ENCODE data around the gene TCIRG1.
"Not testable (repeated sequence)": the region's sequence is repeated elsewhere in the genome, so short reads cannot be mapped to it uniquely, and the experiment has no call there.

TCIRG1 gene, protein sequence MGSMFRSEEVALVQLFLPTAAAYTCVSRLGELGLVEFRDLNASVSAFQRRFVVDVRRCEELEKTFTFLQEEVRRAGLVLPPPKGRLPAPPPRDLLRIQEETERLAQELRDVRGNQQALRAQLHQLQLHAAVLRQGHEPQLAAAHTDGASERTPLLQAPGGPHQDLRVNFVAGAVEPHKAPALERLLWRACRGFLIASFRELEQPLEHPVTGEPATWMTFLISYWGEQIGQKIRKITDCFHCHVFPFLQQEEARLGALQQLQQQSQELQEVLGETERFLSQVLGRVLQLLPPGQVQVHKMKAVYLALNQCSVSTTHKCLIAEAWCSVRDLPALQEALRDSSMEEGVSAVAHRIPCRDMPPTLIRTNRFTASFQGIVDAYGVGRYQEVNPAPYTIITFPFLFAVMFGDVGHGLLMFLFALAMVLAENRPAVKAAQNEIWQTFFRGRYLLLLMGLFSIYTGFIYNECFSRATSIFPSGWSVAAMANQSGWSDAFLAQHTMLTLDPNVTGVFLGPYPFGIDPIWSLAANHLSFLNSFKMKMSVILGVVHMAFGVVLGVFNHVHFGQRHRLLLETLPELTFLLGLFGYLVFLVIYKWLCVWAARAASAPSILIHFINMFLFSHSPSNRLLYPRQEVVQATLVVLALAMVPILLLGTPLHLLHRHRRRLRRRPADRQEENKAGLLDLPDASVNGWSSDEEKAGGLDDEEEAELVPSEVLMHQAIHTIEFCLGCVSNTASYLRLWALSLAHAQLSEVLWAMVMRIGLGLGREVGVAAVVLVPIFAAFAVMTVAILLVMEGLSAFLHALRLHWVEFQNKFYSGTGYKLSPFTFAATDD

DNA sequence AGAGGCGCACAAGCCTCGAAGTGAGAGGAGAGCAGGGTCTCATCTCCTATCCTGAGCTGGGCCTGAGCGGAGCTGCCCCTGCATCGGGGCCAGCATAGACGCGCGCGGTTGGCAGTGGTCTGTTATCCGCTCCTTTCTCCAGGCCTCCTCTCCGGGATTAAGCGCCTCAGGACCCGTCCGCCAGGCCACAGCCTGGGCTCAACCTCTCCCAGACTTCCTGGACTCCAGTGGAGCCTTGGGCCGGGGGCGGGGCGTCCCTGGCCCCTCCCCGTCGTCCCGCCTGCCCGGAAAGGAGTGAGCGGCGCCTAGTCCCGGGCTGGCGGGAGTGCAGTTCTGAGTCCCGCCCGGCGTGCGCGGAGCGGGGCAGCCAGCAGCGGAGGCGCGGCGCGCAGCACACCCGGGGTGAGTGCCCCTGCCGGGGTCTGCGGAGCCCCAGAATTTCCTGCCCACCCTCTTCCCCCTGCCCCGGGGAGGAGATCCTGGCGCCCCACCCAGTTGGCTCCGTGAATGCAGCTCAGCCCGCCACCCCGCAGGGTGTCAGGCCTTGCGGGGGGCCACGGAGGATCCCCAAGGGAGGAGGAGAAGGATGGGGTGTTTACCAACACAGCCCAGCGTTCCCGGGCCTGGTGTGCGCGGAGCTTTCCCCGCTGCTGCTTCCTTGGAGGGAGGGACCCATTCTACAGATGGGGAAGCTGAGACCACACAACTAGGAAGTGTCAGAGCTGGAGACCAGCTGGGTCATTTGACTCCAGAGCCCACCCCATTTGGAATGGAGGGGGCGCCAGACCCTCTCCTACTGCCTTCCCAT lies at the start of gene TCIRG1:
Gene TCIRG1, plus strand, starts transcription at position 308 of the 808 bp plus-strand sequence. CDS start 2,247 bp downstream, outside the sequence.
- peak; percentile 40 to 61 for DNase-seq (ENCODE audit: low read depth in 2 of 2)

DNA sequence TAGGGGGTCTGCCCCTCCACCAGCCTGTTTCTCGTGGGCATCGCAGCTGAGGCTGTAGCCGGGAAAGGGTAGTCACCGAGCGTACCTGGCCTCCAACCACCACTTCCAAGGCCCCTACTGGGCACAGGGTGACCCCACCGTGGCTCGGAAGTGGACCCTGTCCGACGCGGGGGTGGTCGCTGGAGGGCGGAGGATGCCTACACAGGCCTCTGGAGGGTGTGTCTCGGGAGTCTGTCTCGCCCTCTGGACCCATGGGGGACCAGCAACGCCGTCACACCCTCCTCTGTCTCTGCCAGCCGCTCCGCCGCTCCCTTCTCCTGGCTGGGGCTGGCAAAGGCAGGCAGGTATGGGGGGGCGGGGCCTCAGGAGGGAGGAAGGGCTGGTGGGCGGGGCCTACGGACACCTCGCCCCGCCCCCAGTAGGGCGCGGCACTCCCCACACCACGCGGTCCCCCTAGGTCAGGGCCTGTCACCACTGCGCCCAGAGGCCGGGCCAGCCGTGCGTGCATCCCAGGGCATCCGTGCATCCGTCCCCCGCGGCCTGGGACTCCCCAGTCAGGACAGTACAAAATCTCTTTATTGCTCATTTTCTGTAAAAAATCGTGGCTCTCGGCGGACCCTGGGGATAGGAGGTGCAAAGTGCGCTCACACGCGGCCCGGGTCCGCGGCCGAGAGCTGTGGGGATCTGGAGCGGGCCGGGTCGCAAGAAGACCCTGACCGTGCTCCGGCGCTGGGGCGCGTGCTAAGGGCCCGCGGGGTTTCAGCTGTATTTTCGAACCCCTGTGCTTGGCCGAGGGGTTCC lies 48.1 kb upstream of the TCIRG1 start:
- not testable (repeated sequence) for DNase-seq (ENCODE audit: low read depth in 2 of 2)

DNA sequence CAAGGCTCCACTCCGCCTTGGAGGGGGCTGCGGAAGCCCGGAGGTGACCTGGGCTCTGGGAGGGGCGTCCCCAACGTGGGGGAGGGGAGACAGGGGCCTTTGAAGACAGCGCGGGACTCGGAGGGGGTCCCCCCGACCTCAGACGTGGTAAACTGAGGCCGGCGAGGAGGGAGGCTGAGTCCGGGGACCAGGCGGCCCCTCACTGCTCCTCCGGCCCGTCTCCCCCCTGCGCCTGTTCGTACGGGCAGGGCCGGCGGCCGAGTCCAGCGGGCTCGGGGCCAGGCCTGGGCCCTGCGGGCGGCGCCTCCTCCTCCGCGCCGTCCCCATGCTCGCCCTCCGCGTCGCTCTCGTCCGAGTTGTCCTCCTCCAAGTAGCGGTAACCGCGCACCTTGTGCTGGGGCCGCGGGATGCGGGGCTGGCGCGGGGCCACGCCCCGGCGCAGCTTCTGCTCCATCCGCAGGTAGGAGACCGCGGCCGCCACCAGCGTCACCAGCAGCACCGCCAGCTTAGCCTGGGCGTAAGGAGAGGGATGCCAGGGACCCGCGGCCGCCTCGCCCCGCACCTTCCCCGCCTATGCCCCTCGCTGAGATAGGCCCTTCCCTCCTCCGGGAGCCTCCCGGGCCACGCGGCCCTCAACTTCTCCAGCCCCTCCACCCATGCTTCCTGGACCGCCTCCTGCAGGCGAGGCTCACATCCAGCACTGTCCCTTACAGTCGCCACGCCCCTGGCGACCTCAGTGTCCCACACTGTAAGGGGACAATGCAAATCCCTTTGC lies 47.3 kb upstream of the TCIRG1 start:
- not testable (repeated sequence) for DNase-seq (ENCODE audit: low read depth in 2 of 2)

DNA sequence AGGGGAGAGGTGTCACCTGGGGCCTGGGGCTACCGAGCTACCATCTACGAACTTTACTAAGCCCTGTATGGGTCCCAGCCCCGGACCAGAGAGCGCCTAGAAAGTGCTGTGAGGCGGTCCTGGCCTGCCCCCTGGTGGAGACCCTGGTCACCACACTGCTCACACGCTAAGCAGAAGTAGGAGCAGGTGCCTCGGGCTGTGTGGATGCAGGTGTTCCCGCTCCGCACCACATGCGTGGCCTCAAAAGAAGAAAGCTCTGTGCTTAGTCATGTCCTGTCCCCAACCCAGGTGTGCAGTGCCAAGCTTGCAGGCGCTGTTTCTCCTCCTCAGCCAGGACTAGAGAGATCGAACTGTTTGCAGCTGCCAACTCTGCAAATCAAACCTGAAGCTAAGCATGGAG lies 45.0 kb upstream of the TCIRG1 start:
- peak in 1 of 2 donors; percentile 23 for DNase-seq (ENCODE audit: low read depth in 2 of 2)

DNA sequence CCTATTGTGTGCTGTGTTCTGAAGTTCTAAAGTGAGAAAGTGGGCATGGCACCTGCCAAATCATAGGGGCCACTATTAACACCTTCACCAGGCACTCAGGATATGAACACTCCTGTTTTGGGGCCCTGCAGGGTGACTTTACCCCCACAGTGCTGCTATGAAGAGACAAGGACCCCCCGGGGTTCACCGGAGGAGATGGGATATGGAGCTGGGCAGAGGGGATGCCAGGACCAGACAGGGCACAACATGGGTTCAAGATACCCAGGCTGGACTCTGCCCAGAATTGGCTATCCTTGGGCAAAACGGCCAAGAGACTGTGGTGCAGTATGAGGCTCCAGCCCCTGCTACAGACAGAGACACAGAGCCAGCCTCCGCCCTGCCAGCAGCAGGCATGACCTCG lies 44.4 kb upstream of the TCIRG1 start:
- DNase-seq (ENCODE audit: low read depth in 2 of 2): not testable (repeated sequence)

DNA sequence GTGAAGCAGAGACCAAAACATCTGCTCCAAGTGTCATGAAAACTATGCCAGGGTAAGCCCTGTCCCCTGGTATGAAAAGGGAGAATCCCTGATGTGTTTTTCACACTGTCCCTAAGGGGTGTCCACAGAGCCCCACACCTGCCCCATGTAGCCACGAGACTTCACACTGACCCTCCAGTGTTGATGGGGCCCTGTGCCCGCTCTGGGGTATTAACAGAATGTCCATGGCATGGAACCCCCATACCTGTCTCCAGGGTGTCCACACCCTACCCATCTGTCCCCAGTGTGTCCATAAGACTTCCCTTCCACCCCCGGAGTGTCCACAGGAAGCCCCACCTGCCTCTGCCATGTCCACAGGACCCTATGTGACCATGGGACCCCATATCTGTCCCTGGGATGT lies 43.7 kb upstream of the TCIRG1 start:
- not testable (repeated sequence) for DNase-seq (ENCODE audit: low read depth in 2 of 2)

DNA sequence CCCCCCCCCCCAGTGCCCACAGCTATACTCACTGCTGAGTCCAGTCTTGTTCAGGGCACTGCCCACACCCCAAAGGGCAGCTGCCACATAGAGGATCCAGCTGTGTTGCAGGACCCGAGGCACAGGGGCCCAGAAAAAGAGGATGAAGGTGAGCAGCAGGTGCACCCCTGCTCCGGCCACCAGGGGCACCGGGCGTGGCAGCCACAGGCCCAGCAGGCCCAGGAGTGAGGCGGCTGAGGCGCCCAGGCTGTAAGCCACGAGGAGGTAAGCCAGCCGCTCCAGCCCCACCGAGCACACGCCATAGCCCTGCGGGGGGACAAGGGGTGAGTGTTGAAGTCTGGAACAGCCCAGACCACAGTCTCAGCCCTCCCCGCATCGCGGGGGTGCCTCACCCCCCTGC lies 43.2 kb upstream of the TCIRG1 start:
- not testable (repeated sequence) for DNase-seq (ENCODE audit: low read depth in 2 of 2)

DNA sequence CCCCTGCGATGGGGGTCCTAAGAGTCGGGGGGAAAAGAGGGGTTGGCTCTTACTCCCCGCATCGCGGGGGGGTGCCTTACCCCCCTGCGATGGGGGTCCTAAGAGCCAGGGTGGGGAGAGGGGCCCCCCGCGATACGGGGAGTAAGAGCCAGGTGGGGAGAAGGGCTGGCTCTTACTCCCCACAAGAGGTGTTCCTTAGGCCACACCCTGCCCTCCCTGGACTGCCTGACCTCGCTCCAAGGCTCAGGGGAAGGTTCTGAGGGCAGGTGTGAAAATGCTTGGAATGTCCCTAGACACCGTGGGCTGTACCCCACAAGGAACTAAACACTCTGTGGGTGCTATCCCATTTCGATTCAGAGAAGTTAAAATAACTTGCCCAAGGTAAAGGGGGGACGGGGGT lies 42.8 kb upstream of the TCIRG1 start:
- DNase-seq (ENCODE audit: low read depth in 2 of 2): no peak

DNA sequence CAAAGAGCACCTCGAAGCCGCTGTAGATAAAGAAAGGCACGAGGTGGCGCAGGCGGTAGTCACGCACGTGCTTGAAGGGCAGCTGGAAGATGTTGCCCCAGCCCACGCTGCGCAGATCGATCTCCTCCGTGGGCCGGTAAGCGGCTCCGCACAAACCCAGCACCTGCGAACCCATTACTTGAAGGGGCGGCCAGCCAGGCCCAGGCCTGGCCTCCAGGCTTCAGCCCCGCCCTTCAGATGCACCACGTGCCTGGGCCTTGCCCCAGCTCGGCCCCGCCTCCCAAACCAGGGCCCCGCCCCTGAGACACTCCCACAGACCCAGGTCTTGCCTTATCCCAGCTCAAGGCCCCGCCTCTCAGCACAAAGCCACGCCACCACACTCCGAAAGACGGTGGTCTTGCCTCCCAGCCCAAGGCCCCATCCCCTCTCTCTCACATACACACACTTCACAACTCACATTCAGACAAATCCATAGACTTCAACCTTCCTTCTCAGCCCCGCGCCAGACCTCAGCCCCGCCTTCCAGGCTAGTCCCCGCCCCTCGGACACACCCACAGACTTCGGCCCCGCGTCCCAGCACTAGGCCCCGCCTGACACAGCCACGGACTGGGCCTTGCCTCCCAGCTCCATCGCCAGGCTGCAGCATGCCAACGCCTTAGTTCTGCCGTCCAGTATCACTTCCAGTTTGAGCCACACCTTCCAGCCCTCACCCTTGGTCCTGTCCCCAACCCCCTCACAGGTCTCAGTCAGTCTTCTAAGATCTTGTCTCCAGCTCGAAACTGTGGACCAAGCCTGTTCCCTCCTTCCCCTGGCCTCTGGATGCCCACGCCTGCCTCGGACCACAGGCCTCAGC lies 42.0 kb upstream of the TCIRG1 start:
- DNase-seq (ENCODE audit: low read depth in 2 of 2): peak in 1 of 2 donors; percentile 18

DNA sequence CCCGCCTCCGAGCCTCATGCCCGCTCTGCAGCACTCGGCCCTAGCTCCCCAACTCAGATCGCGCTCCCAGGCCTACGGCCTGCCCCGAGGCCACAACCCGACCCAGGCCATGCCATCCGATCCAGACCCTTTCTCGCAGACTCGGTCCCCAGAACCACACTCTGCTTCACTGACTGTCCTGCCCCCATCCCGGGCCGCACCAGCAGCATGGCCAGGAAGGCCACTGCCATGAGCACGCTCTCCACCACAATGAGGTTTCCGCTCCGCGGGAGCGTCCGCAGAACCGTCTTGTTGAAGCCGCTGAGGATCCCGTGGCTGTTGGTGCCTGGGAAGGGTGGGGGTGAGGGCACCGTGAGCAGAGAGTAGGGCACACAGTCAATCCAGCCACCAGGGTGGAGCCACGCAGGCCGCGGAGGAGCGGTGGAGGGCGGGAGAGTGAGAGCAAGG lies 41.3 kb upstream of the TCIRG1 start:
- no peak for DNase-seq (ENCODE audit: low read depth in 2 of 2)

DNA sequence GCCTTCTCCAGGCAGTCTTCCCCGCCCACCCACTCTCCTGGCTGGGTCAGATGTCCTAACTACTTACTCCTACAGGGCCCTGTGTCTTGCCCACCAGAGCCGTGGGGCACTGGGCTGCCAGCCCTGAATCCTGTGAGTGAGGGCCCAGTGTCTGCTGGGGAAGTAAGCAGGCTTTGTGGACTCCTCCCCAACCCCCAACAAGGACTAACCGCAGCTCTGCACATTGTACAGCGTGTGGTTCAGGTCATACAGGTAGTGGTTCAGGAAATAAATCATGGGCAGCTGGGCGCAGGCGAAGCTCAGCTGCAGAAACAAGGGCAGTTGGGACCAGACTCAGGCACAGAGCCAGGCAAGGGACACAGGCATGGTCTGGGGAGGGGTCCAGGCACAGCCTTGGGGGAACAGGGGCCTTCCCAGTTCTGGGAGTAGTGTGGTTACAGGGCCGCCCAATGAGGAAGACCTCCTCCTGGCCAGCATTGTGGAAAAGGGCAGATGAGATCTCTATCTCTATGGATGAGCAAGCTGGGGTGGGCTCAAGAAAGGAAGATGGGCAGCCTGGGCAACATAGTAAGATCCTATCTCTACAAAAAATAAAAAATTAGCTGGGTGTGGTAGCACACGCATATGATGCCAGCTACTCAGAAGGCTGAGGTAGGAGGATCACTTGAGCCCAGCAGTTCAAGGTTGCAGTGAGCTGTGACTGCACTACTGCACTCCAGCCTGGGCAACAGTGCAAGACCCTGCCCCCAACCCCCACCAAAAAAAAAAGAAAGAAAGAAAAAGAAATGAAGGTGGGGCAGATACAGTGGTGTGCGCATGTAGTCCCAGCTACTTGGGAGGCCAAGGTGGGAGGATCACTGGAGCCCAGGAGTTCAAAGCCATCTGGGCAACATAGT lies 40.4 kb upstream of the TCIRG1 start:
- no peak for DNase-seq (ENCODE audit: low read depth in 2 of 2)

DNA sequence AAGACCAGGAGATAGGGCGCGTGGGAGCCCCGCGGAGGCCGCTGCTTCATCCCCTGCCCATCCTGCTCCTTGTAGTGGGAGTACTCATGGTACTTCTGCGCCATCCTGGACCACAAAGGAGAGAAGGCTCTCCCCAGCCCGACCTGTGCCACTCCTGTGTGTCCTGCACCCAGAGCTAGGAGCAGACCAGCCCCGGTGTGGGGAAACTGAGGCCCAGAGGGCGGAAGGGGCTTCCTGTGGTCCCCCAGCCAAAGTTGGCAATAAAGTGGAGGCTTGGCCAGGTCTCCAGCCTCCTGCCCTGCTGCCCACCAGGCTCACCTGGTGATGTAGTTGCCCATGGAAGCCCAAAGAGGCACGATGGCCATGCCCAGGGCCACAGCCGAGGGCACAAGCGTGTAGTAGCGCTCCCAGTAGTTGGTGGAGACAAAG lies 39.6 kb upstream of the TCIRG1 start:
- no peak for DNase-seq (ENCODE audit: low read depth in 2 of 2)

DNA sequence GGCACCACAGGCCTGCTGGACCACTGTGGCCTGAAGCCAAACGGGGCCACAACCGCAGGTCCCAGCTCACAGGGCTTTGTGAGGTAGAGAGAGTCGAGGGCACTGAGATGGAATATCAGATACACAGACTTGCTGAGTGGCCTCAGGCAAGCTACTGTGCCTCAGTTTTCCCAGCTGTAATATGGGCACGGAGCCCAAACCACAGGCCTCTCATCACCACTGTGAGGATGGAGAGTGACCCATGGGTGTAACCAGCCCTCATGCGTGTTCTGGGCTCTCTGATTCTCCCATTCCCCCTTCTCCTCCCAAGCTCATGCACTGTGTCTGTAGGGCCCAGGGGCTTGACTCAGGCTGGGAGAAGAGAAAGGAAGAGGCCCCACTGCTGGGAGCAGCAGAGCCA lies 39.1 kb upstream of the TCIRG1 start:
- DNase-seq (ENCODE audit: low read depth in 2 of 2): no peak

DNA sequence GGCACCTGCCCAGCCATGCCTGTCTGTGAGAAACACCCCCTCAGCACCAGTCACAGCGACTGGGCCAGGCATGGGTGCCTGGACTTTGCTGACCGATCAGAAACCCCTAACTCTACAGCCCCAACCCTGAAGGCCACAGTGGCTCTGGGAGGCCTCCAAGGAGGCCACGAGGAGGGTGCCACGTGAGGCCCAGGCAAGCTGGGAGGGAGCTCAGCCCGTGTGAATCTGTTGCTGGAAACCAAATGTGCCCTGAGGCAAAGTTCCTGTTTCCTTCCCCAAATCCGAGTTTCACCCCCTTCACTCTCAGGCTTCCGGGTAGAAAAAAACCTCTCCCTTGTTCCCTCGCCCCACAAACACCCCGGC lies 36.3 kb upstream of the TCIRG1 start:
- DNase-seq (ENCODE audit: low read depth in 2 of 2): no peak

DNA sequence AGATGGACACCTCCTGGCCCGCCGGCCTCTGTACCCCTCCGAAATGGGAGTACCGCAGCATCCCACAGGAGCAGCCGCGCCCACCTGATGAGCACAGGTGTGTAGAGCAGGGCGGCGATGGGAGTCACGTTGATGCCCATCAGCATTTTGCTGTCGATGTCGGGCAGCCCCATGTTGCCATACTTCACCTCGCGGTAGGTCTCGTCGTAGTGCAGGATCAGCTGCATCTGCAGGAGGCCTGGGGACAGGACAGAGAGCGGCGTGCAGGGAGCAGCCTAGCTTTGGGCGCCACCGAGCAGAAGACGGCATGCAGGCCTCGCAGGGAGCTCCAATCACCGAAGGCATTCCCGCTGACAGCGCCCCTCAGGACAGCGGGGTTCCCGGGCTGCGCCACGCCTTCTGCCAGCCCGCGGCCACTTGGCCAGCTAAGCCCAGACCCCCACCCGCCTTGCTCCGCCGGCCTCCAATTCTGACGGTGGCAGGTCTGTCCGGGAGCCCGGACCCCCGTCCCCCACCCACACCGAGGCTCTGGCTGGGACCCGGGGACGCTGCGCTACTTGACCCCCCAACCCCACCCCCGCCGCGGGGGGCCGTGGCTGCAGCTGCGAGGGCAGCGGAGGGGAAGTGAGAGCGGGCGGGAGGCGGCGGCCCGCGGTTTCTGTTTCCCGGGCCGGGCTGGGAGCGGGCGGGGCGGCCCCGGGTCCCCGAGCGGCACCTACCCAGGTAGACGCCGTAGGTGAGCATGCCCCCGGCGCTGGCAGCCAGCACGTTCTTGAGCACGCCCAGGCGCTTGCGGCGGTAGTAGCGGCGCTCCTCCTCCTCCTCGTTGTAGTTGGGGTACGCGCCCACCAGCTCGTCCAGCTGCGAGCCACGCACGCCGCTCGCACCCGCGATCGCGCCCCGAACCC lies 35.6 kb upstream of the TCIRG1 start:
- peak; percentile 34 to 41 for DNase-seq (ENCODE audit: low read depth in 2 of 2)

DNA sequence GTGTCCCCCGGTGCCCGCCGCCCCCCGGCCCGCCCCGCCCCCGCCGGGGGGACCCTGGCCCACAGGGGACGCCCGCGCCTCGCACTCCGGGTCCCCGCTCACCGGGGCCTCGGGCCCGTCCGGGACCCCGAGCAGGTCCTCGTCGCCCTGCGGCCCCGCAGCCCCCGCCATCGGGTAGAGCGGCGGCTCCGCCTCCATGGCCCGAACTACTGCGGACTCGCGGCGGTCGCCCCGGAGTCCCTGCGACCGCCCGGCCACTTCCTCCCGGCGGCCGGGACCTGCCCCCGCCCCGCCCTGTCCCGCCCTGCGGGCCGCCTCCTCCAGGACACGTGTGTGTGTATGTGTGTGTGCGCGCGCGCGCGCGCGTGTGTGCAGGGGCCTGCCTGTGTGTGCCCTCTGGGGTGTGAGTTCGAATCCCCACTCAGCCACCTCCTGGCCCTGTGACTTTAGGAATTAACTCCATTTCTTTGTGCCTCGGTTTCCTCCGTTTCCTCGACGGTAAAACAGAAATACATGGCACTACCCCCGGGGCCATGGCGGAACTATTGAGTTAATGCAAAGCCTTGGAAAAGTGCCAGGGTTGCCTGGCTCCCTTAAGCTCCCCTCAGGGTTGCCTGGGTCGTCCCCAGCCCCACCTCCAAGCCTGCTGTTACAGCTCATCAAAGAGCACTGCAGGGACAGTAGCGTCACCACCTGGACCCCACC lies 34.8 kb upstream of the TCIRG1 start, which contains the start of gene UNC93B1:
Gene UNC93B1, minus strand, starts transcription at position 252 of the 705 bp plus-strand sequence. Its CDS starts 54 bp downstream, at position 198.
- peak; percentile 52 to 72 for DNase-seq (ENCODE audit: low read depth in 2 of 2)
